ENCODE measurements around the gene COLEC12. TPM values are rescaled to one million over a fixed set of nuclear protein-coding genes. Genes with fewer than 3 reads are reported as not detected.
A peak's percentile ranks its signal among the peaks of the same experiment; 100 is the strongest.

Gene COLEC12
- total RNA-seq, 2 donors from 2014 or later: 10.9 to 15.3 TPM

- no peak for DNase-seq (ENCODE audit: low spot score)
- no peak for TF ChIP-seq CTCF (IDR thresholded peaks at IDR 0.05)
- no peaks in the 10 kb centered on the region for H3K27me3 ChIP-seq
- no peak overlapping the region for H3K4me3 ChIP-seq
- H3K4me1 ChIP-seq: peaks cover 0 to 13% of the 10 kb centered on the region in 2 donors
- H3K36me3 ChIP-seq: no peaks in the 10 kb centered on the region
- peak overlapping the region in 1 of 2 donors; percentile 29 for H3K27ac ChIP-seq
- H3K9me3 ChIP-seq: no peaks in the 10 kb centered on the region
These were observed 76.3 kb downstream of the COLEC12 start for GRCh38 chr18:424071-424661.

- Histone ChIP-seq H3K36me3 (no peaks in the 10 kb centered on the region), H3K4me1 (peaks cover 0 to 13% of the 10 kb centered on the region in 2 donors), H3K27ac (no peak overlapping the region), H3K4me3 (no peak overlapping the region), H3K27me3 (no peaks in the 10 kb centered on the region), H3K9me3 (no peaks in the 10 kb centered on the region)
- DNase-seq (ENCODE audit: low spot score): no peak
- TF ChIP-seq CTCF (IDR thresholded peaks at IDR 0.05): no peak
These were observed 77.5 kb downstream of the COLEC12 start for GRCh38 chr18:422966-423365.

- Histone ChIP-seq H3K9me3 (no peaks in the 10 kb centered on the region), H3K4me3 (no peak overlapping the region), H3K27me3 (no peaks in the 10 kb centered on the region), H3K4me1 (peaks cover 0 to 21% of the 10 kb centered on the region in 2 donors), H3K27ac (no peak overlapping the region), H3K36me3 (no peaks in the 10 kb centered on the region)
- no peak for TF ChIP-seq CTCF (IDR thresholded peaks at IDR 0.05)
- no peak for DNase-seq (ENCODE audit: low spot score)
These were observed 79.0 kb downstream of the COLEC12 start for GRCh38 chr18:421247-422155.

GRCh38 chr18:420661-421246, 79.7 kb downstream of the COLEC12 start:
- TF ChIP-seq CTCF (IDR thresholded peaks at IDR 0.05): no peak
- no peaks in the 10 kb centered on the region for H3K36me3 ChIP-seq
- H3K27me3 ChIP-seq: no peaks in the 10 kb centered on the region
- no peak overlapping the region for H3K27ac ChIP-seq
- no peak for DNase-seq (ENCODE audit: low spot score)
- H3K4me3 ChIP-seq: no peak overlapping the region
- no peaks in the 10 kb centered on the region for H3K9me3 ChIP-seq
- peaks cover 0 to 21% of the 10 kb centered on the region in 2 donors for H3K4me1 ChIP-seq

GRCh38 chr18:419541-420175, 80.8 kb downstream of the COLEC12 start:
- no peak overlapping the region for H3K27ac ChIP-seq
- no peaks in the 10 kb centered on the region for H3K36me3 ChIP-seq
- H3K9me3 ChIP-seq: no peaks in the 10 kb centered on the region
- no peak for TF ChIP-seq CTCF (IDR thresholded peaks at IDR 0.05)
- no peak overlapping the region for H3K4me3 ChIP-seq
- no peak for DNase-seq (ENCODE audit: low spot score)
- no peaks in the 10 kb centered on the region for H3K27me3 ChIP-seq
- H3K4me1 ChIP-seq: peaks cover 0 to 15% of the 10 kb centered on the region in 2 donors

All from right atrium auricular region (tissue), 2 donors.